ENCODE measurements around the gene DLGAP1.
"Not testable (repeated sequence)": the region's sequence is repeated elsewhere in the genome, so short reads cannot be mapped to it uniquely, and the experiment has no call there.

DLGAP1 gene

DNA sequence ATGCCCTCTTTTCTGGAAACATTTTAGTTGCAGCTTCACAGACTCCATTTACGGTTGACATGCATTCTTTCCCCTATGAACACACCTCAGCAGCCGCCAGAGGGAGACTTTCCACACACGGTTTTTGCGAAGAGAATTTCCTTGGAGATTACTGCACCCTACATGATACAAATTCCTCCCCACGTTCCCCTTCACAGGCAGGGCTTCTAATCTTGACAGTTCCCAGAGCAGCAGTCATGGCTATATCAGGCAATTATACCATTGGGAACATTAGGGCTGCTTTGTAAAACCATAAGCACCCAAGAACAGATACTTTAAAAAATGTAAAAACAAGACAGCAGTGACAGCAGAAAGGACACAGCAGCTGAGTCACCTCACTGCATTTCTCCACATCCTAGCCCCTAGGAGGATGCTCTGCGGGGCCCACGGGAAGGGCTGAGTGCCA lies 751.4 kb downstream of the DLGAP1 start:
- Histone ChIP-seq H3K36me3 (ENCODE audit: insufficient read depth, low read length) (no peaks in the 10 kb centered on the region), H2AFZ (ENCODE audit: low read length, unreplicated experiment) (peak overlapping the region; percentile 49), H3K79me2 (ENCODE audit: control insufficient read depth, insufficient read depth, low read length, unreplicated experiment) (no peaks in the 10 kb centered on the region), H3K4me3 (ENCODE audit: low read depth, low read length) (no peak overlapping the region), H3K27ac (ENCODE audit: low read depth, low read length) (no peak overlapping the region), H3K4me1 (ENCODE audit: control insufficient read depth, insufficient read depth, low read length, unreplicated experiment) (peaks cover 6% of the 10 kb centered on the region), H3K27me3 (ENCODE audit: insufficient read depth, low read length) (peaks cover 17% of the 10 kb centered on the region)

DNA sequence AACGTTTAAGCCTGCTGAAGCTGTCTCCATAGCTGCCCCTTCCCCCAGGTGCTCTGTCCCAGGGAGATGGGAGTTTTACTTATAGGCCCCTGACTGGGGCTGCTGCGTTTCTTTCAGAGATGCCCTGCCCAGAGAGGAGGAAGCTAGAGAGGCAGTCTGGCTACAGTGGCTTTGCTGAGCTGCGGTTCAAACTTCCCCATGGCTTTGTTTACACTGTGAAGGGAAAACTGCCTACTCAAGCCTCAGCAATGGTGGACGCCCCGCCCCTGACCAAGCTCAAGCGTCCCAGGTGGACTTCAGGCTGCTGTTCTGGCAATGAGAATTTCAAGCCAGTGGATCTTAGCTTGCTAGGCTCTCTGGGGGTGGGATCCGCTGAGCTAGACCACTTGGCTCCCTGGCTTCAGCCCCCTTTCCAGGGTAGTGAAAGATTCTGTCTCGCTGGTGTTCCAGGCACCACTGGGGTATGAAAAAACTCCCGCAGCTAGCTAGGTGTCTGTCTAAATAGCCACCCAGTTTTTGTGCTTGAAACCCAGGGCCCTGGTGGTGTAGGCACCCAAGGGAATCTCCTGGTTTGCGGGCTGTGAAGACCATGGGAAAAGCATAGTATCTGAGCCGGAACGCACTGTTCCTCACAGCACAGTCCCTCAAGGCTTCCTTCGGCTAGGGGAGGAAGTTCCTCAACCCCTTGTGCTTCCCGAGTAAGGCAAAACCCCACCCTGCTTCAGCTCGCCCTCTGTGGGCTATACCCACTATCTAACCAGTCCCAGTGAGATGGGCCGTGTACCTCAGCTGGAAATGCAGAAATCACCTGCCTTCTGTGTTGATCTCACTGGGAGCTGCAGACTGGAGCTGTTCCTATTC lies 755.2 kb downstream of the DLGAP1 start:
- H3K4me3 ChIP-seq (ENCODE audit: low read depth, low read length); H3K79me2 ChIP-seq (ENCODE audit: control insufficient read depth, insufficient read depth, low read length, unreplicated experiment); H3K4me1 ChIP-seq (ENCODE audit: control insufficient read depth, insufficient read depth, low read length, unreplicated experiment); H2AFZ ChIP-seq (ENCODE audit: low read length, unreplicated experiment); H3K27me3 ChIP-seq (ENCODE audit: insufficient read depth, low read length); H3K27ac ChIP-seq (ENCODE audit: low read depth, low read length); H3K36me3 ChIP-seq (ENCODE audit: insufficient read depth, low read length): not testable (repeated sequence)

DNA sequence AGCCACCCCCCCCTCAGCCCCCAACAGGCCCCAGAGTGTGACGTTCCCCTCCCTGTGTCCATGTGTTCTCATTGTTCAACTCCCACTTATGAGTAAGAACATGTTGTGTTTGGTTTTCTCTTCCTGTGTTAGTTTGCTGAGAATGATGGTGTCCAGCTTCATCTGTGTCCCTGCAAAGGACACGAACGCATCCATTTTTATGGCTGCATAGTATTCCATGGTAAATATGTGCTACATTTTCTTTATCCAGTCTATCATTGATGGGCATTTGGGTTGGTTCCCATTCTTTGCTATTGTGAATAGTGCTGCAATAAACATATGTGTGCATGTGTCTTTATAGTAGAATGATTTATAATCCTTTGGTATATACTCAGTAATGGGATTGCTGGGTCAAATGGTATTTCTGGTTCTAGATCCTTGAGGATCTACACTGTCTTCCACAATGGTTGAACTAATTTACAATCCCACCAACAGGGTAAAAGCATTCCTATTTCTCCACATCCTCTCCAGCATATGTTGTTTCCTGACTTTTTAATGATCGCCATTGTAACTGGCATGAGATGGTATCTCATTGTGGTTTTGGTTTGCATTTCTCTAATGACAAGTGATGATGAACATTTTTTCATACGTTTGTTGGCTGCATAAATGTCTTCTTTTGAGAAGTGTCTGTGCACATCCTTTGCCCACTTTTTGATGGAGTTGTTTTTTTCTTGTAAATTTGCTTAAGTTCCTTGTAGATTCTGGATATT lies 760.9 kb downstream of the DLGAP1 start:
- not testable (repeated sequence) for H3K4me1 ChIP-seq (ENCODE audit: control insufficient read depth, insufficient read depth, low read length, unreplicated experiment); H3K27me3 ChIP-seq (ENCODE audit: insufficient read depth, low read length); H2AFZ ChIP-seq (ENCODE audit: low read length, unreplicated experiment); H3K27ac ChIP-seq (ENCODE audit: low read depth, low read length); H3K36me3 ChIP-seq (ENCODE audit: insufficient read depth, low read length); H3K4me3 ChIP-seq (ENCODE audit: low read depth, low read length); H3K79me2 ChIP-seq (ENCODE audit: control insufficient read depth, insufficient read depth, low read length, unreplicated experiment)

DNA sequence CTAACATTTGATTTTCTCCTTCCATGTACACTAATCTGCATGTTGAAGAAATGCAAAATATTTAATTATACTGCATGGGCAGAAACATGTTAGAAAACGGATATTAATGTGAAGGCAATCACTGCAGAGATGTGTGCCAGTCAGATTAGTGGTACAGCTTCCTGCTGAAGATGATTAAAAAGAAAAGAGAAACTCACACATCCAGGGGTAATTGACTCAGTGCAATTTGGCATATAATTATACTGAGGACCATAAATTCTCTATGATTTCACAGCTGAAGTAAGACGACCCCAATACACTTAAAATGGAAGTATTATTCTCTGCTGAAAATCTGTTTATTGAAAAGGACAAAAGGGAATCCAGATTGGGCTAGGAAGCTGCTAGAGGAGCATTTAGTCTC lies 761.7 kb downstream of the DLGAP1 start:
- H2AFZ ChIP-seq (ENCODE audit: low read length, unreplicated experiment) = no peak overlapping the region
- H3K27ac ChIP-seq (ENCODE audit: low read depth, low read length) = no peak overlapping the region
- H3K27me3 ChIP-seq (ENCODE audit: insufficient read depth, low read length) = no peaks in the 10 kb centered on the region
- no peak overlapping the region for H3K4me3 ChIP-seq (ENCODE audit: low read depth, low read length)
- peaks cover 5% of the 10 kb centered on the region for H3K4me1 ChIP-seq (ENCODE audit: control insufficient read depth, insufficient read depth, low read length, unreplicated experiment)
- no peaks in the 10 kb centered on the region for H3K36me3 ChIP-seq (ENCODE audit: insufficient read depth, low read length)
- H3K79me2 ChIP-seq (ENCODE audit: control insufficient read depth, insufficient read depth, low read length, unreplicated experiment) = no peaks in the 10 kb centered on the region

DNA sequence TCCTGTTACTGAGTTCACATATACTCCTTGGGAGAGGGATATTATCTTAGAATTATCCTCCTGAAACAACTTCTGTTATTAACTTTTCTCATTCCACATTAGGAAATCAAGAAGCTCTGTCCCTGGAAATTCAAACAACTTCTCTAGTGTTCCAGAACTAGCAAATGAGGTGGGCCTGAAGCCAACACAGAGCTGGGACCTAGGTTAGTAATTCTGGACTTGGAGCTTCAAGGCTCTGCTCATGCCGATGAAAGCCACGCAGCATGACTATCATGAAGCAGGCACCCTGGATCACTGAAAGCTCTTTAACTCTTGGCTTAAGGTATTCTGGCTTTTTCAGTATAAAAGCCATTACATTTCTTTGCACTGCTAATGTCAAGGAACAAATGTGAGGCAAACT lies 762.4 kb downstream of the DLGAP1 start:
- no peak overlapping the region for H2AFZ ChIP-seq (ENCODE audit: low read length, unreplicated experiment)
- no peak overlapping the region for H3K27ac ChIP-seq (ENCODE audit: low read depth, low read length)
- H3K79me2 ChIP-seq (ENCODE audit: control insufficient read depth, insufficient read depth, low read length, unreplicated experiment) = no peaks in the 10 kb centered on the region
- H3K27me3 ChIP-seq (ENCODE audit: insufficient read depth, low read length) = no peaks in the 10 kb centered on the region
- peaks cover 8% of the 10 kb centered on the region for H3K4me1 ChIP-seq (ENCODE audit: control insufficient read depth, insufficient read depth, low read length, unreplicated experiment)
- H3K36me3 ChIP-seq (ENCODE audit: insufficient read depth, low read length) = no peaks in the 10 kb centered on the region
- no peak overlapping the region for H3K4me3 ChIP-seq (ENCODE audit: low read depth, low read length)

DNA sequence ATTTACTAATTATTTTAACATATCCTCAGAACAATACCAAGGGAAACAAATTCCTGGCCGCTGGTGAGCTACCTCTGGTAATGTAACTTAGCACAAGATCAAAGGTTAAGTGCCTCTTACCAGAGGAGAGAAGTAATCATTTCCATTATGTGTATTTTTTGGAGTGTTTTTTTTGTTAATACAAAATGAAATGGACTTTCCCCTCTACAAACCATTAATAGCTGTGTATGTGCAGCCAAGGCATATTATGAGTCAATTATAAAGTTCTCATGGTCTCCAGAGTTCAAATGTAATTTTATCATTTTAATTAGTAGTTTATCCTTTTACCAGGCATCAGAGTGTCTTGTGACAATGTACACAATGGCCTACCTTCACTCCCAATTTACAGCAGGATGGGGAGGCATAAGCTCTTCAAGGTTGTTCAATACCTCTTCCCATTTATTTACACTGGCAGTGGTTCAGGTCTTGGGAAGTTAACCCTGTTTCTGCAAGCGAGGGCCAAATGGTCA lies 762.9 kb downstream of the DLGAP1 start:
- Histone ChIP-seq H2AFZ (ENCODE audit: low read length, unreplicated experiment) (no peak overlapping the region), H3K27ac (ENCODE audit: low read depth, low read length) (no peak overlapping the region), H3K27me3 (ENCODE audit: insufficient read depth, low read length) (no peaks in the 10 kb centered on the region), H3K79me2 (ENCODE audit: control insufficient read depth, insufficient read depth, low read length, unreplicated experiment) (no peaks in the 10 kb centered on the region), H3K4me3 (ENCODE audit: low read depth, low read length) (no peak overlapping the region), H3K4me1 (ENCODE audit: control insufficient read depth, insufficient read depth, low read length, unreplicated experiment) (peaks cover 8% of the 10 kb centered on the region), H3K36me3 (ENCODE audit: insufficient read depth, low read length) (no peaks in the 10 kb centered on the region)

DNA sequence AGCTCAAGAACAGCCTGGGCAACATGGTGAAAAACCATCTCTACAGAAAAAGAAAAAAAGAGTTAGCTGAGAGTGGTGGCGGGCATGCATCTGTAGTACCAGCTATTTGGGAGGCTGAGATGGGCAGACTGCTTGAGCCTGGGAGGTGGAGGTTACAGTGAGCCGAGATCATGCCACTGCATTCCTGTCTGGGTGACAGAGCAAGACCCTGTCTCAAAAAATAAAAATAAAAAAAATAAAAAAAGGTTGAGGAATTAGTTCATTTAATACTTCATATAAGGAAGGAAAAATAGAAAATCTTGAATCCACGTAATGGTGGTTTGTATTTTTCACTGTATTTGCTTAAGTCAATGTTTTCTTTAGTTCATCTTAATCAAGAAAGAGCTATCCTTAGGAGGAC lies 763.4 kb downstream of the DLGAP1 start:
- Histone ChIP-seq H3K27ac (ENCODE audit: low read depth, low read length) (no peak overlapping the region), H2AFZ (ENCODE audit: low read length, unreplicated experiment) (no peak overlapping the region), H3K79me2 (ENCODE audit: control insufficient read depth, insufficient read depth, low read length, unreplicated experiment) (no peaks in the 10 kb centered on the region), H3K27me3 (ENCODE audit: insufficient read depth, low read length) (no peaks in the 10 kb centered on the region), H3K4me3 (ENCODE audit: low read depth, low read length) (no peak overlapping the region), H3K36me3 (ENCODE audit: insufficient read depth, low read length) (no peaks in the 10 kb centered on the region), H3K4me1 (ENCODE audit: control insufficient read depth, insufficient read depth, low read length, unreplicated experiment) (peaks cover 8% of the 10 kb centered on the region)

DNA sequence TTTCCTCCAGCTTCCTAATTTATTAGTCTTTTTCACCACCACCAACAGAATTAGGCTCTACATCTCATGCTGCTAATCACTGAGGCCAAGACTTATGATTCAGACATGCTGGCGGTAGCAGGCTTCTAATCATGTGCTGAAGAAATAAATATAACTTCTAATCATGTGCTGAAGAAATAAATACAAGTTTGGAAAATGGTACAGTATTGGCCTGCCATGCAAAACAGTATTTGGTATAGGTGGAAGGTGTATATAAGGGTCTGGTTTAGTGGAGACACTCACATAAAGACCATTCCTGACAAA lies 764.4 kb downstream of the DLGAP1 start:
- H3K36me3 ChIP-seq (ENCODE audit: insufficient read depth, low read length) = no peaks in the 10 kb centered on the region
- no peak overlapping the region for H3K27ac ChIP-seq (ENCODE audit: low read depth, low read length)
- no peak overlapping the region for H2AFZ ChIP-seq (ENCODE audit: low read length, unreplicated experiment)
- no peak overlapping the region for H3K4me3 ChIP-seq (ENCODE audit: low read depth, low read length)
- H3K27me3 ChIP-seq (ENCODE audit: insufficient read depth, low read length) = no peaks in the 10 kb centered on the region
- no peaks in the 10 kb centered on the region for H3K79me2 ChIP-seq (ENCODE audit: control insufficient read depth, insufficient read depth, low read length, unreplicated experiment)
- H3K4me1 ChIP-seq (ENCODE audit: control insufficient read depth, insufficient read depth, low read length, unreplicated experiment) = peaks cover 8% of the 10 kb centered on the region

DNA sequence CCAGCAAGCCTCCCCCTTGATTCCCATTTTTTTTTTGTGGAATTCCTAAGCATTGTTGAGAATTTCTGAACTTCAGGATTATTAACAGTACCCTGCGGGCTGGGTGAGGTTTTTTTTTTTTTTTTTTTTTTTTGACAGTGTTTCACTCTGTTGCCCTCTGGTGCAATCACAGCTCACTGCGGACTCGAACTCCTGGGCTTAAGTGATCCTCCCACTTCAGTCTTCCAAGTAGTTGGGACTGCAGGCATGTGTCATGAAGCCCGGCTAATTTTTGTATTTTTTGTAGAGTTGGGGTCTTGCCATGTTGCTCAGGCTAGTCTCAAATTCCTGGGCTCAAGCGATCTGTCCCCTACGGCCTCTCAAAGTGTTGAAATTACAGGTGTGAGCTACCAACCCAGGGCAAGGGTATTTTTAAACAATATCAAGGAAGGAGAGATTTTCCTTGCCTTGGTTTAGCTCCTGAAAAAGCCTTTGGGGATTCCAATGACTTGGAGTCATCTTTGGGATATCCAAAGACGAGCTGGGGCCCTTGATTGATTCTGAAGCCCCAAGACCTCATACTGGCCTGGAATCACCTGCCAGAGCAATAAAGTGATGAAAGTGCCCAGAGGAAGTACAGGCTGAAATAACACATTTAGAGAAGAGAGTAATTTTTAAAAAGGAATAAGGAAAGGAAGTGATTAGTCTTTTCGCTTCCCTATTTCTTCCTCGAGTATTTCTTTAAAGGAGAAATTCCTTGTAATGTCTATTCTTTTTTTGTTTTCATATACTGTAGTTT lies 764.9 kb downstream of the DLGAP1 start:
- Histone ChIP-seq H3K27ac (ENCODE audit: low read depth, low read length) (no peak overlapping the region), H3K79me2 (ENCODE audit: control insufficient read depth, insufficient read depth, low read length, unreplicated experiment) (no peaks in the 10 kb centered on the region), H3K4me3 (ENCODE audit: low read depth, low read length) (no peak overlapping the region), H2AFZ (ENCODE audit: low read length, unreplicated experiment) (no peak overlapping the region), H3K36me3 (ENCODE audit: insufficient read depth, low read length) (no peaks in the 10 kb centered on the region), H3K4me1 (ENCODE audit: control insufficient read depth, insufficient read depth, low read length, unreplicated experiment) (peaks cover 8% of the 10 kb centered on the region), H3K27me3 (ENCODE audit: insufficient read depth, low read length) (no peaks in the 10 kb centered on the region)

DNA sequence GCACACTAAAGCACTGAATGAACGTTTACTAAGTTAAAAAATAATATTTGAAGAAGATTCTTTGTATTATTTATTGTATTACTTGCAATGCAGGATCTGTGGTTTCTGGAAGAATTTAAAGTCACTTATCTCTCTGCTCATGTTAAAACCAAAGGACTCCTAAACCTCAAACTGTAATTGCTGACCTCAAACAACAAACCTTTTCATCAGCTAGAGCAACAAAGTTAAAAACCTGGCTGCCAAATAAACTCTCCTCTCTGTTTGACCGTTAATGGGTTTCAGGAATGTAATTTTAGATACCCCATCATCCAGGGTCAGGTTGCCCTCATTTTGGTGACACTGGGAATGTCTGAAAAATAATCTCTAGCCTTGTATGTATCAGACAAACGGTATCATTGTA lies 766.0 kb downstream of the DLGAP1 start:
- H2AFZ ChIP-seq (ENCODE audit: low read length, unreplicated experiment) = peak overlapping the region; percentile 66
- H3K79me2 ChIP-seq (ENCODE audit: control insufficient read depth, insufficient read depth, low read length, unreplicated experiment) = no peaks in the 10 kb centered on the region
- H3K4me1 ChIP-seq (ENCODE audit: control insufficient read depth, insufficient read depth, low read length, unreplicated experiment) = peaks cover 8% of the 10 kb centered on the region
- no peaks in the 10 kb centered on the region for H3K36me3 ChIP-seq (ENCODE audit: insufficient read depth, low read length)
- H3K27ac ChIP-seq (ENCODE audit: low read depth, low read length) = no peak overlapping the region
- H3K4me3 ChIP-seq (ENCODE audit: low read depth, low read length) = no peak overlapping the region
- no peaks in the 10 kb centered on the region for H3K27me3 ChIP-seq (ENCODE audit: insufficient read depth, low read length)
